ENCODE measurements around the gene CHPF.

DNA sequence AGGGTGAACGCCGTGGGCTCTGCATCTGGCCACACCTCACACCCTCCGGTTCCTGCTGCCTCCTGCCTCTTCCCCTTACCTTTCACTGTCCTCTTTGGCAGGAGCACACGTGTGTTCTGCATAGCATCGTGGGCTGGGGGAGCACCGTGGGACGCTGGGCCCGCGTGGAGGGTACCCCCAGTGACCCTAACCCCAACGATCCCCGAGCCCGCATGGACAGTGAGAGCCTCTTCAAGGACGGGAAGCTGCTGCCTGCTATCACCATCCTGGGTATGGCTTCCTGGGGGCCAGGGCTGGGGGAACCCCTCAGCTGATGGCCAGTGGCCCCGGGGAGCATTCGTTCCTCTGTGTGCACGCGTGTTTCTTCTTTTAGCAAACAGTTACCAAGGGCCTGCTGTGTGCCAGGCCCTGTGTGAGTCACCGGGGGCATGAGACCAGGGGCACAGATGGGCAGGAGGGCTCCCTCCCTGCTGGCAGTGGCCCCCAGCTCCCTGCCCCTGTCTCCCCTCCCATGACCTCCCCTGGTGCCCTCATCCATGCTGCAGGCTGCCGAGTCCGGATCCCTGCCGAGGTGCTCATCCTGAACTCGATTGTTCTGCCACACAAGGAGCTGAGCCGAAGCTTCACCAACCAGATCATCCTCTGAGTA lies 37.3 kb downstream of the CHPF start:
- TF ChIP-seq, protein P1, sequence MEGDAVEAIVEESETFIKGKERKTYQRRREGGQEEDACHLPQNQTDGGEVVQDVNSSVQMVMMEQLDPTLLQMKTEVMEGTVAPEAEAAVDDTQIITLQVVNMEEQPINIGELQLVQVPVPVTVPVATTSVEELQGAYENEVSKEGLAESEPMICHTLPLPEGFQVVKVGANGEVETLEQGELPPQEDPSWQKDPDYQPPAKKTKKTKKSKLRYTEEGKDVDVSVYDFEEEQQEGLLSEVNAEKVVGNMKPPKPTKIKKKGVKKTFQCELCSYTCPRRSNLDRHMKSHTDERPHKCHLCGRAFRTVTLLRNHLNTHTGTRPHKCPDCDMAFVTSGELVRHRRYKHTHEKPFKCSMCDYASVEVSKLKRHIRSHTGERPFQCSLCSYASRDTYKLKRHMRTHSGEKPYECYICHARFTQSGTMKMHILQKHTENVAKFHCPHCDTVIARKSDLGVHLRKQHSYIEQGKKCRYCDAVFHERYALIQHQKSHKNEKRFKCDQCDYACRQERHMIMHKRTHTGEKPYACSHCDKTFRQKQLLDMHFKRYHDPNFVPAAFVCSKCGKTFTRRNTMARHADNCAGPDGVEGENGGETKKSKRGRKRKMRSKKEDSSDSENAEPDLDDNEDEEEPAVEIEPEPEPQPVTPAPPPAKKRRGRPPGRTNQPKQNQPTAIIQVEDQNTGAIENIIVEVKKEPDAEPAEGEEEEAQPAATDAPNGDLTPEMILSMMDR (IDR thresholded peaks at IDR 0.05), result no peak
- no peak for TF ChIP-seq EP300 (IDR thresholded peaks at IDR 0.05)
